ENCODE results near the gene GPC3. TPM values are rescaled to one million over a fixed set of nuclear protein-coding genes. Genes with fewer than 3 reads are reported as not detected.

Gene GPC3
- total RNA-seq, 2 donors from 2014 or later, result 1.9 to 2.0 TPM

DNA sequence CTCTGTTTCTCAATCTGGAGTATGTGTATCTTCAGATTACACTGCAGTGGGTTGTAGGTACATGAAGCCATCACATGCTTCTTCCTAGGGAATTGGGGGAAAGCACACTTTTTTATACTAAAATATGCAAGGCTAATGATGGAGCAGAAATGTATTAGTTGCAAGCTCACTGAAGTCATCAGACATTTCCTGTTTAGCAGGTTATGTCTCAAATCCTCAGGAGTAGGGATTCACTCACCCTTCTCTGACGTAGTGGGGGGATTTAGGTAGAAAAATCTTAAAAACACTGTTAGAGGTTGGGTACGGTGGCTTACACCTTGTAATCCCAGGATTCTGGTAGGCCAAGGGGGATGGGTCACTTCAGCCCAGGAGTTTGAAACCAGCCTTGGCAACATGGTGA lies 441.7 kb downstream of the GPC3 start:
- no peaks in the 10 kb centered on the region for H3K27me3 ChIP-seq
- H3K9me3 ChIP-seq, result no peaks in the 10 kb centered on the region
- no peaks in the 10 kb centered on the region for H3K36me3 ChIP-seq
- no peak overlapping the region for H3K4me3 ChIP-seq
- no peak overlapping the region for H3K27ac ChIP-seq
- H3K4me1 ChIP-seq, result no peaks in the 10 kb centered on the region
- TF ChIP-seq, protein P1, sequence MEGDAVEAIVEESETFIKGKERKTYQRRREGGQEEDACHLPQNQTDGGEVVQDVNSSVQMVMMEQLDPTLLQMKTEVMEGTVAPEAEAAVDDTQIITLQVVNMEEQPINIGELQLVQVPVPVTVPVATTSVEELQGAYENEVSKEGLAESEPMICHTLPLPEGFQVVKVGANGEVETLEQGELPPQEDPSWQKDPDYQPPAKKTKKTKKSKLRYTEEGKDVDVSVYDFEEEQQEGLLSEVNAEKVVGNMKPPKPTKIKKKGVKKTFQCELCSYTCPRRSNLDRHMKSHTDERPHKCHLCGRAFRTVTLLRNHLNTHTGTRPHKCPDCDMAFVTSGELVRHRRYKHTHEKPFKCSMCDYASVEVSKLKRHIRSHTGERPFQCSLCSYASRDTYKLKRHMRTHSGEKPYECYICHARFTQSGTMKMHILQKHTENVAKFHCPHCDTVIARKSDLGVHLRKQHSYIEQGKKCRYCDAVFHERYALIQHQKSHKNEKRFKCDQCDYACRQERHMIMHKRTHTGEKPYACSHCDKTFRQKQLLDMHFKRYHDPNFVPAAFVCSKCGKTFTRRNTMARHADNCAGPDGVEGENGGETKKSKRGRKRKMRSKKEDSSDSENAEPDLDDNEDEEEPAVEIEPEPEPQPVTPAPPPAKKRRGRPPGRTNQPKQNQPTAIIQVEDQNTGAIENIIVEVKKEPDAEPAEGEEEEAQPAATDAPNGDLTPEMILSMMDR (IDR thresholded peaks at IDR 0.05), result no peak
- DNase-seq, result no peak
- no peak overlapping the region for H3K9ac ChIP-seq (ENCODE audit: low read depth in 2 of 2, low read length in 2 of 2)
- intact Hi-C loops (cut with DNase I), result no loop called here

DNA sequence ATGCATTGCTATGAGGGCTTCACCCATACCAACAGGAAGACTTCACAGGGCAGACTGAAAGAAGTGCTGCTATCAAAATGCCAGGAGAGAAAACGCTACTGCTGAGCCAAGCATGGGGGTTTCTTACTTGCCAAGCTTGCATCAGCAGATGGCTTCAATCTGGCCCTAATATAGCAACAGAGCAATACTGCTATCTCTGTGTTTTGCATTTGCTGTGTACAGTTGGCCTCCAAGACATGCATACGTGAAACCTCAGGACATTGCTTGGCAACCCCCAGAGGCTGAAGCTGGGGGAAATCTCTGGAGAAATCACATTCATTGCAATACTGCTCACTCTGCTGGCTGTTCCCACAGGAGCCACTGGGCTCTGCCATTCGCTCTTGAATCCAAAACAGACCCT lies 442.9 kb downstream of the GPC3 start:
- no peak overlapping the region for H3K27ac ChIP-seq
- no peaks in the 10 kb centered on the region for H3K9me3 ChIP-seq
- no peak for DNase-seq
- no peaks in the 10 kb centered on the region for H3K27me3 ChIP-seq
- no peaks in the 10 kb centered on the region for H3K4me1 ChIP-seq
- H3K9ac ChIP-seq (ENCODE audit: low read depth in 2 of 2, low read length in 2 of 2), result no peak overlapping the region
- no peak overlapping the region for H3K4me3 ChIP-seq
- no peaks in the 10 kb centered on the region for H3K36me3 ChIP-seq
- TF ChIP-seq, protein P1 (IDR thresholded peaks at IDR 0.05), result no peak
- intact Hi-C loops (cut with DNase I), result no loop called here

DNA sequence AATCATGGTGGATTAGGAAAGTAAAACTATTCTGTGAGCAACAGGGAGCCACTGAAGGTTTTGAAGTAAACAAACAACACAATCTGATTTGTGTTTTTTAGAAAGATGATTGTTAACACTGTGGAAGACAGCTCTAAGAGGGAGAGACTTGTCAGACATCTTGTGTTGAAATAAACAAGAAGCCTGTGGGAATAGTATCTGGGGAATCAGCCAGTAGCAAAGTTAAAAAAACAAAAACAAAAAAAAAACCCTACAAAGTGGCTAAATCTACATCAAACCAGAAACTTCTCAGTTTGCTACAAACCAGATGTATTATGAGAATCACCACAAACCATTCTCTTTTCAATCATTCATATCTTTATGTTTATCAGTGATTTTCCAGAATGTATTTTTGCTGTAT lies 444.4 kb downstream of the GPC3 start:
- Histone ChIP-seq H3K9me3 (no peaks in the 10 kb centered on the region), H3K4me1 (no peaks in the 10 kb centered on the region), H3K36me3 (no peaks in the 10 kb centered on the region), H3K4me3 (no peak overlapping the region), H3K9ac (ENCODE audit: low read depth in 2 of 2, low read length in 2 of 2) (no peak overlapping the region), H3K27ac (no peak overlapping the region), H3K27me3 (no peaks in the 10 kb centered on the region)
- TF ChIP-seq, protein P1 (IDR thresholded peaks at IDR 0.05), result no peak
- intact Hi-C loops (cut with DNase I), result no loop called here
- no peak for DNase-seq

DNA sequence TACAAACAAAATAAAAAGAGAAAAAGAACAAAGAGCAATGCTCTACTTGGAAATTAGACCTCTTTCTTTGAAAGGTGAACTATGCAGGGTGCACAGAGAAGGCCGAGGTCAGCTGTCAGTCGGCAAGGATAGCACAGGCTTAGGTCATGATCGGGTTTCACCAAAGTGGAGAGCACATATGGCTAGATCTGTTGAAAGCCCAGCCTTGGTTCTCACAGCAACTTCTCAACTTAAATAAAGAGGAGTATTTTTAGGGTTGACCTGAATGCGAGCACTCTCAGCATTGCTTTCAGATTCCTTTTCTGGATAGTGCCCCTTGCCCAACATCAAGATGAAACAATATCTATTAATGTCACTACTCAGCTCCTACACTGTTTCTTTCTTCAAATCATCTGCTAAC lies 447.2 kb downstream of the GPC3 start:
- TF ChIP-seq, protein P1 (IDR thresholded peaks at IDR 0.05), result no peak
- Histone ChIP-seq H3K27ac (no peak overlapping the region), H3K27me3 (no peaks in the 10 kb centered on the region), H3K36me3 (no peaks in the 10 kb centered on the region), H3K9me3 (no peaks in the 10 kb centered on the region), H3K9ac (ENCODE audit: low read depth in 2 of 2, low read length in 2 of 2) (no peak overlapping the region), H3K4me3 (no peak overlapping the region), H3K4me1 (no peaks in the 10 kb centered on the region)
- intact Hi-C loops (cut with DNase I), result no loop called here
- DNase-seq, result no peak

DNA sequence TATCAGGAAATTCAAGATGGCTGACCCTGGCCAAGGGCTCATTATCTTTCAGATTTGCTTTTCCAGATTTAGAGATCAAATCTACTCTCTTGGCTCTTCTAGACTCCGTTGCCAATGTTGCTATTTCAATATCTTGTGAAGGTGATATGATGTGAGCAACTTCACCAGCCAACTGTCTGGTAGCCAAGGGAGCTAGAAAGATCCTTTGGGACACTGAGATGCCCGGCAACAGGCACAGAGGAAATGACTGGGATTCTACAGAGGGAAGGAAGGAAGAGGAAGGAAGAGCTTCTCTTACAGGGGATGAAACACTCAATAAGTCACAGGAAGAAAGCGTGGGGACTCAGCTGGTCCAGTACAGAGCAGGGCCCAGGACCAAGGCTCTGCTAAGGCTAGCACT lies 448.3 kb downstream of the GPC3 start:
- Histone ChIP-seq H3K4me3 (no peak overlapping the region), H3K4me1 (no peaks in the 10 kb centered on the region), H3K27ac (no peak overlapping the region), H3K36me3 (no peaks in the 10 kb centered on the region), H3K9ac (ENCODE audit: low read depth in 2 of 2, low read length in 2 of 2) (no peak overlapping the region), H3K27me3 (no peaks in the 10 kb centered on the region), H3K9me3 (no peaks in the 10 kb centered on the region)
- no peak for DNase-seq
- TF ChIP-seq, protein P1 (IDR thresholded peaks at IDR 0.05), result no peak
- intact Hi-C loops (cut with DNase I), result no loop called here

DNA sequence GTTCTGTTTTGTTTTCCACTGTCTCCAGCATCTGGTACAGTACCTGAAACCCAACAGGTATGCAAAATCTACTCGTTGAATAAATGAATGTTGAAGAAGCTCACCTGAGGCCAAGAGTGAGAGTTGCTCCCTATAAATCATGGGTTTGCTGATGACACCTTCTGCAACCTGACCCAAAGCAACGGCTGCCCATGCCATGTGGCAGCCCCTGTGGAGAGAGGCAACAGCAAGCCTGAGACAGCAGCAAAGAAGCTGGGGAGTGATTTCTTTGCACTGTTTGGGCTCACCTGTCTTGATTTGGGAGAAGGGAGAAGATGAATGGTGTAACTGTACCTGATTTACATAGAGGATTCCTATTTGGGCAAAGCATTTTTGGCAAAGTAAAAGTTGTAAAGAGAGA lies 450.3 kb downstream of the GPC3 start:
- Histone ChIP-seq H3K27ac (no peak overlapping the region), H3K4me1 (no peaks in the 10 kb centered on the region), H3K9me3 (no peaks in the 10 kb centered on the region), H3K27me3 (no peaks in the 10 kb centered on the region), H3K4me3 (no peak overlapping the region), H3K36me3 (no peaks in the 10 kb centered on the region), H3K9ac (ENCODE audit: low read depth in 2 of 2, low read length in 2 of 2) (no peak overlapping the region)
- TF ChIP-seq, protein P1 (IDR thresholded peaks at IDR 0.05), result no peak
- intact Hi-C loops (cut with DNase I), result no loop called here
- DNase-seq, result no peak
